IMR-90 (cell line): ENCODE results near the gene MYBL2.

ENCODE experiments used
- BHLHE40 ChIP-seq: fragments of 150-350 bp; IDR thresholded peaks from 2 replicates; pipeline ENCODE4 v1.6.1; 2016; ENCODE audit warnings: mild to moderate bottlenecking, low read depth, low read length
- CTCF ChIP-seq: conservative IDR thresholded peaks from 2 replicates; pipeline ENCODE4 v1.5.1; 2012; ENCODE audit warnings: mild to moderate bottlenecking, low read depth, low read length, improper control_type of control experiment
- MAFK ChIP-seq: IDR thresholded peaks from 2 replicates; pipeline ENCODE4 v1.6.1; 2012; ENCODE audit warnings: low read depth, low read length, improper control_type of control experiment
- MXI1 ChIP-seq: IDR thresholded peaks from 2 replicates; pipeline ENCODE4 v1.6.1; 2012; ENCODE audit warnings: low read depth, mild to moderate bottlenecking, low read length, moderate library complexity, borderline replicate concordance
- POLR2A ChIP-seq: IDR thresholded peaks from 2 replicates; pipeline ENCODE4 v1.6.1; 2012; ENCODE audit warnings: mild to moderate bottlenecking, low read depth, low read length
- SMC3 ChIP-seq: fragments of 150-350 bp; IDR thresholded peaks from 2 replicates; pipeline ENCODE4 v1.6.1; 2016; ENCODE audit warnings: low read depth, mild to moderate bottlenecking, antibody characterized with exemption, low read length, moderate library complexity
- USF2 ChIP-seq: fragments of 150-350 bp; IDR thresholded peaks from 2 replicates; pipeline ENCODE4 v1.6.1; 2017; ENCODE audit warnings: mild to moderate bottlenecking, antibody characterized with exemption, low read length, low read depth
- TF ChIP-seq, protein P1 (sequence below): fragments of 150-350 bp; IDR thresholded peaks from 2 replicates; pipeline ENCODE4 v1.6.1; 2016; ENCODE audit warnings: low read depth, mild to moderate bottlenecking, low read length, moderate library complexity, borderline replicate concordance

- TF ChIP-seq CTCF (no peak), POLR2A (no peak), SMC3 (no peak), USF2 (no peak), BHLHE40 (no peak), MXI1 (no peak), MAFK (no peak)
- TF ChIP-seq, protein P1, sequence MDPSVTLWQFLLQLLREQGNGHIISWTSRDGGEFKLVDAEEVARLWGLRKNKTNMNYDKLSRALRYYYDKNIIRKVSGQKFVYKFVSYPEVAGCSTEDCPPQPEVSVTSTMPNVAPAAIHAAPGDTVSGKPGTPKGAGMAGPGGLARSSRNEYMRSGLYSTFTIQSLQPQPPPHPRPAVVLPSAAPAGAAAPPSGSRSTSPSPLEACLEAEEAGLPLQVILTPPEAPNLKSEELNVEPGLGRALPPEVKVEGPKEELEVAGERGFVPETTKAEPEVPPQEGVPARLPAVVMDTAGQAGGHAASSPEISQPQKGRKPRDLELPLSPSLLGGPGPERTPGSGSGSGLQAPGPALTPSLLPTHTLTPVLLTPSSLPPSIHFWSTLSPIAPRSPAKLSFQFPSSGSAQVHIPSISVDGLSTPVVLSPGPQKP, result no peak
Observed at GRCh38 chr20:43731927-43732326, 65.0 kb downstream of the MYBL2 start.
